NCI-H1092 (cell line): ENCODE data around the gene GPI.
A peak's percentile ranks its signal among the peaks of the same experiment; 100 is the strongest.

Experiments
- DNase-seq: peaks from one replicate; lab custom pipeline; 2025; lab: John Stamatoyannopoulos, UW

GPI gene

GRCh38 chr19:34341935-34342680 lies 22.9 kb upstream of the GPI start:
- DNase-seq: no peak

- DNase-seq: no peak
Observed at GRCh38 chr19:34343751-34344150, 21.2 kb upstream of the GPI start.

DNA sequence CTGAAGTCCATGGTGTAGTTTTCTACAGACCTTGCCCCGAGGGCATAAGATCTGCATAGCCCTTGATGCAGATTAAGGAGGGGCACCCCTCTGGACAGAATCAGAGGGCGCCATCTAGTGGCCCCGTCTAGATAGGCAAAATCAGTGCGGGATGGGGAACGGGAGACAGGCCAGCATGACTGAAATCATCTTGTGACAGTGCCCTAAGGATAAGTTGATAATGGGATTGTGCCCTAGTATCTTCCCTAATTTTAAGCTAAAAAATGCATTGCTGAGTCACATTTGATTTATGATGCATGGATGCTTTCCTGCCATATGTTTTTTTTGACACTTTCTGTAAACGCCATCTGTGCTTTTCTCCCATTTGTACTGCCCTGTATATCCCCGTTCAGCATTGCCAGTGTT lies 19.0 kb upstream of the GPI start:
- DNase-seq: peak; percentile 23

DNA sequence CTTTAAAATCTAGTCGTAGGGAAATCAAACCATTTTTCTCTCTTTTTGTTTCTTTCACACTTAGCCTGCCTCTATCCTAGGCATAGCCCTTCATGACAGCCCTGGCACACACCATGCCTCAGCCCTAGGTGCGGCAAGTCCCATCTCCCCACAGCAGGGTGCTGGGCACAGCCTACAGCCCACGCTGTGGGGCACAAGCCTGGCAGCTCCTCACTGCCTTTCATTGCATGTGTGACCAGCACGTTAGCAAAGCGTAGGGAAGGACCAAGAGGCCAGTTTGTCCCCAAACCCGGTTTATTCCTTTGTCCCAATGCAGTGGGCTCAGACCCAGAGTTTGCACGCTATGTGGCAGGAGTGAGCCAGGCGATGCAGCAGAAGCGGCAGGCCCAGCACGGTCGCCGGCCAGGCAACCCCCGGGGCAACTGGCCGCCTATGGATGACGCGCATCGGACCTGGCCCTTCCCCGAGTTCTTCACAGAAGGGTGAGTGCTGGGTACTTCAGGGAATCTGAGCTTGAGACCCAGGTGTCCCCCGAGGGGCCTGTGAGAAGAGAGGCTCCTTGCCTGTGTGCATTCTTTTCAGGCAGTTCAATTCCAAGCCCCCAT lies 17.3 kb upstream of the GPI start:
- DNase-seq: no peak

- DNase-seq: no peak
Observed at GRCh38 chr19:34348899-34349487, 16.0 kb upstream of the GPI start.

DNA sequence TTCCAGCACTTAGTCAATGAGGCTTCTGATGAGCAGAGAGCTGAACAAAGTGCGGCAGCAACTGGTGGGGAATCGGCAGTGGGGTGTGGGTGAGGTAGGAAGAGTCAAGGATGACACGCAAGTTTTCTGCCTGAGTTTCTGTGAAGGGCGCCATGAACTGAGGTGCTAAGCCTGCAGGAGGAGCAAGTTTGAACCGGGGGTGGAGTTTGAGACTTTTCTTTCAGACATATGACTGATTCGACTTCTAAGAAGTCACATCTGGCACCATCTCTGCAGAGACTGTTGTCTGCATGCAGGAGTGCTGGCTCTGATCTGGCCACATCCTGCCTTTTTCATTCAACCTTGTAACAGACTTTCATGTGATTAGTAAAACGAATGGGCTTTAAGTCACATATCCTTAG lies 14.8 kb upstream of the GPI start:
- DNase-seq: no peak

DNA sequence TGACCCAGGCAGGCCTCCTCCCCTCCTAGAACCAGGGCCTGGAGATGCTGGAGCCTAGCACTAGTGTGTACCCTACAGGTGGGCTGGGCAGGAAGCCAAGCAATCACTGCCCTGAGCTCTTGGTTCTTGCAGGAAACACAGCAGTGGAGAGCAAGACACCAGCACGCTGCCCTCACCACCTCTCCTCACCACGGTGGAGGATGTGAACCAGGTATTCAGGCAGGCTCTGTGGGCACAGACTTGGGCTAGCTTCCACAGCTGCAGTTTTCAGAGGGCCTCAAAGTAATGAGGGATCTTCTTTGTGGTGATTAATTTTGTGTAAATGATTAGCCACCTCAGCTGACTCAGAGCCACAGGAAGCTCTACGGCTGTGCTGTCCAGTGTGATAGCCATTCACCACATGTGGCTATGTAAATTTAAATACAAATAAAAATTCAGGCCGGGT lies 13.6 kb upstream of the GPI start:
- no peak for DNase-seq

DNA sequence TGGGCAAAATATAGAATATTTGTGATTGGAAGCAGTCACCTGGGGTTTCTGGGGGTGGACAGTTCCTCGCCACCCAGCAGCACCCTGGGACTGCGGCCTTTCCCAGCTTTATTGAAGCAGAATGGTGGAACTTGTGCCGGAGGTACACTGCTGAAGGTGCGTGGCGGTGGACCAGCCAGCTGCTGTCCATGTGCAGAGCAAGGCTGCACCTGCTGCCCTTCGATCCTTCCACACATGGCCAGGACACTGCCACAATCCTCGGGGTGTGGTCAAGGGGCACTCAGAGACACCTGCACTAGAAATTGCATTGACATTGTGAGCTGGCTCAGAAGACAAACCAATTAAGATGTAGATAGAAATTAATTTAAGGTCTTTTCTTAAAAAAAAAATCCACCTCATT lies 11.4 kb upstream of the GPI start:
- no peak for DNase-seq

GRCh38 chr19:34355201-34355600 lies 9.8 kb upstream of the GPI start:
- DNase-seq: no peak

- DNase-seq: no peak
Observed at GRCh38 chr19:34356875-34357274, 8.1 kb upstream of the GPI start.

- no peak for DNase-seq
Observed at GRCh38 chr19:34357431-34357830, 7.6 kb upstream of the GPI start.

- peak; percentile 91 for DNase-seq
Observed at GRCh38 chr19:34359140-34359953, 5.6 kb upstream of the GPI start.

DNA sequence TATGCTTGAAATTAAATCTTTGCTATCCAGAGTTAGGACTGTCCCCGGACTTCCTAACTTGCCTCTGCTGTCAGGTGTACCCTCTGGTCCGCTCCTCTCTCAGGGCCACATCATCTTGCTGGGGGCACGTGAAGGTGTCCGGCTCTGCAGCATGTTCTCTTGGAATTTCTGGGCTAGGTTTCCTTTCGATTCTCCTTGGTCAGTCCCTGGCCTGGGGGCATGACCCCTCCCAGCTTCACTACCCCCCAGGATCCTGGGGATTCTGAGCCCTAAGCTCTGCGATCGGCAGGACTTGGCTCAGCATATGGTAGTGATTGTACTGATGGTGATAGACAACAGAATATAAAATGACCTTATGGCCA lies 5.1 kb upstream of the GPI start:
- DNase-seq: no peak

DNA sequence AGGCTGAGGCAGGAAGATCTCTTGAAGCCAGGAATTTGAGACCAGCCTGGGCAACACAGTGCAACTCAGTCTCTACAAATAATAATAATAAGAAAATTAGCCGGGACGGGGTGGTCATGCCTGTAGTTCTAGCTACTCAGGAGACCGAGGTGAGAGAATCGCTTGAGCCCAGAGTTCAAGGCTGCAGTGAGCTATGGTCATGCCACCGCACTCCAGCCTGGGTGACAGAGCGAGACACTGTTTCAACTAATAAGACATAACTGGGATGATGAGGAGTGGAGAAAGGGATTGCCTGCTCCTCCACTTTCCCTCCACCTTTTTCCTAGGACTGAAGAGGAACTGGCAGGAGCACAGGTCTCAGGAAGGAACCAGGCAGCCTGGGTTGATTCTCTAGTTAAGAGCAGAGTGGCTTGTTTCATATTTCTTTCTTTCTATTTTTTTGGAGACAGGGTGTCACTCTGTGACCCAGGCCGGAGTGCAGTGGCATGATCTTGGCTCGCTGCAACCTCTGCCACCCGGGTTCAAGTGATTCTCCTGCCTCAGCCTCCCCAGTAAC lies 4.6 kb upstream of the GPI start:
- DNase-seq: no peak

DNA sequence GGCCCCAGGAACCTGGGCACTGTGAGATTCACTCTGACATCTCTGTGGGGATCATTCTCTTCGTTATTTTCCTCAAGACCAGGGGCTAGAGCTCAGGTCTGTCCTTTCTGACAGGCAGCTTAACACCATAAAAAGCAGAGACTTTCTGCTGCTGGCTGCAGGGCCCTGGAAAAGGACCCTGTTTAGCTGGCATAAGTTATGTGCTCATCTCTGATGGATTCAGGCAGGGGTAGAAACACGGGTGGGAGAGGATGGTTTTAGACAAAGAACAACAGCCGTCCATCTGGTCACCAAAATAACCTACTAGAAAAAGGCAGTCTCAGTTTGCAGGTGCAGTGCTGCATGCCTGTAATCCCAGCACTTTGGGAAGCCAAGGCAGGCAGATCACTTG lies 2.3 kb upstream of the GPI start:
- DNase-seq: no peak

DNA sequence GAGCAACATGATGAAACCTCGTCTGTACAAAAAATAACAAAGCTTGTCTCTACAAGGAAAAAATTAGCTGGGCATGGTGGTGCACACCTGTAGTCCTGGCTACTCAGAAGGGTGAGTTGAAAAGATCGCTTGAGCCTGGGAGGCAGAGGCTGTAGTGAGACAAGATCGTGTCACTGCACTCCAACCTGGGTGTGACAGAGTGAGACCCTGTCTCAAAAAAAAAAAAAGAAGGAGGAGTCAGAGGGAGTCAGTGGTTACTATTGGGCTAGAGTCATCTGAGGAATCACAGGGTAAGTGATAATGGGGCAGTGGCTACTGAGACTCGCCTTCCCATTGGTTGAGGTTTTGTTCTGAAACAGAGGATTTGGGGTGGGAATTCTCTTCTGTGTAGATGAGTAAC lies 1.9 kb upstream of the GPI start:
- DNase-seq: no peak

- no peak for DNase-seq
Observed at GRCh38 chr19:34363930-34364329, 1.1 kb upstream of the GPI start.

DNA sequence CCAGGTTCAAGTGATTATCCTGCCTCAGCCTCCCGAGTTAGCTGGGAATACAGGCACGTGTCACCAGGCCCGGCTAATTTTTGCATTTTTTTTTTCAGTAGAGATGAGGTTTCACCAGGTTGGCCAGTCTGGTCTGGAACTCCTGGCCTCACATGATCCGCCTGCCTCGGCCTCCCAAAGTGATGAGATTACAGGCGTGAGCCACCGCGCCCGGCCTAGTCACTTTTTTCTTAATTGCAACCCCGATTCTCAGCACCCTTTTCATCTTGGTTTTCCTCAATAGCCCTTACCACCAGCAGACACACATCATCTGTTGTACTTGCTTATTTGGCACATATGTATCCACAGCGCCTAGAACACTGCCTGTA lies 550 bp upstream of the GPI start:
- no peak for DNase-seq

DNA sequence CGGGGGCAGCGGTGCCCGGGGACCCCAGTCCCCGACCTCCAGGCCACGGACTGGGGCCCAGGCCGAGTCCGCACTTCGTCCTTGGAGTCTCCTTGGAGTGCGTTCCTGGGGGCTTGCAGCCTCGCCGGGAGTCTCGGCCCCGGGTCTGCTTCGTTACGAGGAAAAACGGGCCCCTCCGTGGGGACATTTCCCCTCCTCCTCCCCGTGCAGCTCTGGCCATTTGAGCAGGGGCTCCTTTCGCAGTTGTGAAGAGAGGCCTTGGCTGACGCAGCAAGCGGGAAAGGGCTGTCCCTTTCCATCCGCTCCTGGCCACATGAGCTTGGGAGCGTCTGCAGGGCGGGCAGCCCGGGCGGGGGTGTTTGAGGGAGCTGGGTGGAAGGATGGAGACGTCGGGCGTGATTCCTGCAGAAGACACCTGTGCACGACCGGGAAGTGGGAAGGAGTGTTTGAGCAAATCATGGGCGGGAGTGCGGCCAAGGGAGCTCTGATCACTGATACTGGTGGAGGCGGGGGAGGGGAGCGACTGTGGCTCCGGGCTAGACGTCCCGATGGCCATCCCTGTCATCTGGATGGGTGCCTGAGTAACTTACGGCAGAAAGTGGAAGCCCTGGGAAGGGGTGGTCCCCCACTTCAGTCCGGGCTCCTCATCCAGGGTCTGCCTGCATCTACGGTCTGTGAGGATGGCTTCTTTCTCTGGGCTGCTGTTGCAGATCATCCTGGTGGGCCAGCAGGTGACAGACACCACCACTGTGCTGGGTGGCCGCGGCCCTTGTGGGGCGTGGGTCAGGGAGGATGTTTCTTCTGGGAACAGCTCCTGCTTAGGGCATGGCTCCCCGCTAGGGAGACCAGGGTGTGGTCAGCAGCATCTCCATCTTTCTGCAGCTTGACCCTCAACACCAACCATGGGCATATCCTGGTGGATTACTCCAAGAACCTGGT lies 736 bp downstream of the GPI start:
- DNase-seq: no peak

- DNase-seq: no peak
Observed at GRCh38 chr19:34366738-34367623, 2.0 kb downstream of the GPI start.

GRCh38 chr19:34367624-34367957 lies 2.6 kb downstream of the GPI start:
- DNase-seq: no peak
